Measurements from ENCODE around the gene MACROD2. TPM values are rescaled to one million over a fixed set of nuclear protein-coding genes. Genes with fewer than 3 reads are reported as not detected.

Gene MACROD2
- total RNA-seq, 2 donors from 2014 or later: 8.0 to 19.4 TPM

DNA sequence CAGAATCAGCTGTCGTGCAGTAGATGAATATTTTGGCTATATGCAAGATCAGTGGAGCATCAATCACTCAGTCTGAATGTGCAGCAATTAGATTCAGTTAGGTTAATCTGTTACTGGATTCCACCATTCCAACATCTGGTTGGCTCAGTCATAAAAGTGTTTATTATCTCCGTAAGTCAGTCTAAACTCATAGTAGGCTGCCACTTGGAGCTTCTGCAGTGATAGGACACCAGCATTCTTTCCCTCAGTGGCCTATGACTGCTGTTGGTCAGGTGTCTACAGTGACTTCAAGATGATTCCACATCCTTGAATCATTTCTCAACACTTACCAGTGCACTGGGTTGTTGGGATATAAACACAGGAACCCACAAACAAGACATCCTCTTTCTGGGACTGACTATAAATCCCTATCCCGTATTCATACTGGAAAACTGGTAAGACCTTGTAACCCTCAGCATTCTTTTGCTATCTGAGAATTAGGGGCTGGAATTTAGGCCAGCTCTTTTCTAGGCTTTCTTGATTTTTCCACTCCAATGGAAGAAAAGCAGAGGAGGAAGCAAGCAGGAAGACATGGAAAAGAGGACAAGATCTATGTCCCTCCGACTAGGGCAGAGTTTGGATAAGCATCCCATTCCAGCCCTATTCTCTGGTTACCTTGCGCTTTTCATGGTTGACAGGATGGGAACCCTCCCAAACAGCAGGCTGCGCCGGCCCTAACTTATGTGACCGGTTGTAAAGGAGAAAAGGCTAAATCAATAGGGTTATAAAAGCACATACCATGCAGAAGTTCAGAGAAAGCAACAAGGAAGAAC, 1658.3 kb downstream of the MACROD2 start:
- WGBS: 95% methylated on average over 8 of the region's 8 CpGs
- TF ChIP-seq POLR2A (IDR thresholded peaks at IDR 0.05) (no peak), POLR2AphosphoS5 (IDR thresholded peaks at IDR 0.05) (no peak)
- TF ChIP-seq, protein P1, sequence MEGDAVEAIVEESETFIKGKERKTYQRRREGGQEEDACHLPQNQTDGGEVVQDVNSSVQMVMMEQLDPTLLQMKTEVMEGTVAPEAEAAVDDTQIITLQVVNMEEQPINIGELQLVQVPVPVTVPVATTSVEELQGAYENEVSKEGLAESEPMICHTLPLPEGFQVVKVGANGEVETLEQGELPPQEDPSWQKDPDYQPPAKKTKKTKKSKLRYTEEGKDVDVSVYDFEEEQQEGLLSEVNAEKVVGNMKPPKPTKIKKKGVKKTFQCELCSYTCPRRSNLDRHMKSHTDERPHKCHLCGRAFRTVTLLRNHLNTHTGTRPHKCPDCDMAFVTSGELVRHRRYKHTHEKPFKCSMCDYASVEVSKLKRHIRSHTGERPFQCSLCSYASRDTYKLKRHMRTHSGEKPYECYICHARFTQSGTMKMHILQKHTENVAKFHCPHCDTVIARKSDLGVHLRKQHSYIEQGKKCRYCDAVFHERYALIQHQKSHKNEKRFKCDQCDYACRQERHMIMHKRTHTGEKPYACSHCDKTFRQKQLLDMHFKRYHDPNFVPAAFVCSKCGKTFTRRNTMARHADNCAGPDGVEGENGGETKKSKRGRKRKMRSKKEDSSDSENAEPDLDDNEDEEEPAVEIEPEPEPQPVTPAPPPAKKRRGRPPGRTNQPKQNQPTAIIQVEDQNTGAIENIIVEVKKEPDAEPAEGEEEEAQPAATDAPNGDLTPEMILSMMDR (IDR thresholded peaks at IDR 0.05): no peak
- Histone ChIP-seq H3K4me1 (replicated peaks) (no peaks in the 10 kb centered on the region), H3K4me3 (no peak overlapping the region), H3K36me3 (no peaks in the 10 kb centered on the region), H3K27me3 (replicated peaks; ENCODE audit: insufficient read depth) (no peaks in the 10 kb centered on the region), H3K9me3 (no peaks in the 10 kb centered on the region), H3K27ac (no peak overlapping the region)
- intact Hi-C loops (cut with DNase I): loop anchor here (10.0 kb wide), 1 partner anchor 1319 kb away; the partner anchor contains the start of gene FLRT3
- no peak for DNase-seq (ENCODE audit: low spot score)

GRCh38 chr20:15654208-15654649, 1658.9 kb downstream of the MACROD2 start:
- no peak overlapping the region for H3K27ac ChIP-seq
- DNase-seq (ENCODE audit: low spot score): peak; percentile 14
- H3K4me1 ChIP-seq (replicated peaks): no peaks in the 10 kb centered on the region
- H3K4me3 ChIP-seq: no peak overlapping the region
- H3K9me3 ChIP-seq: no peaks in the 10 kb centered on the region
- intact Hi-C loops (cut with DNase I): loop anchor here (10.0 kb wide), 1 partner anchor 1319 kb away; the partner anchor contains the start of gene FLRT3
- no peaks in the 10 kb centered on the region for H3K27me3 ChIP-seq (replicated peaks; ENCODE audit: insufficient read depth)
- H3K36me3 ChIP-seq: no peaks in the 10 kb centered on the region
- TF ChIP-seq, protein P1 (IDR thresholded peaks at IDR 0.05): peak in 3 of 4 experiments; percentile 28 to 57 (median 42)
- no peak for TF ChIP-seq POLR2AphosphoS5 (IDR thresholded peaks at IDR 0.05)
- TF ChIP-seq POLR2A (IDR thresholded peaks at IDR 0.05): no peak
- 68% methylated on average over 2 of the region's 2 CpGs for WGBS

- DNase-seq (ENCODE audit: low spot score): no peak
- intact Hi-C loops (cut with DNase I): loop anchor here (10.0 kb wide), 1 partner anchor 1321 kb away; the partner anchor contains the start of gene FLRT3
- no peaks in the 10 kb centered on the region for H3K27me3 ChIP-seq (replicated peaks; ENCODE audit: insufficient read depth)
- no peak for TF ChIP-seq POLR2AphosphoS5 (IDR thresholded peaks at IDR 0.05)
- no peak for TF ChIP-seq POLR2A (IDR thresholded peaks at IDR 0.05)
- TF ChIP-seq, protein P1 (IDR thresholded peaks at IDR 0.05): no peak
- H3K27ac ChIP-seq: no peak overlapping the region
- no peaks in the 10 kb centered on the region for H3K9me3 ChIP-seq
- 88% methylated on average over 7 of the region's 7 CpGs for WGBS
- no peak overlapping the region for H3K4me3 ChIP-seq
- no peaks in the 10 kb centered on the region for H3K36me3 ChIP-seq
- H3K4me1 ChIP-seq (replicated peaks): no peaks in the 10 kb centered on the region
Measured at GRCh38 chr20:15655295-15655874, 1660.1 kb downstream of the MACROD2 start.

GRCh38 chr20:15656124-15656523, 1660.8 kb downstream of the MACROD2 start:
- no peaks in the 10 kb centered on the region for H3K9me3 ChIP-seq
- H3K4me1 ChIP-seq (replicated peaks): no peaks in the 10 kb centered on the region
- no peak overlapping the region for H3K4me3 ChIP-seq
- no peaks in the 10 kb centered on the region for H3K36me3 ChIP-seq
- intact Hi-C loops (cut with DNase I): loop anchor here (10.0 kb wide), 1 partner anchor 1321 kb away; the partner anchor contains the start of gene FLRT3
- no peak overlapping the region for H3K27ac ChIP-seq
- TF ChIP-seq, protein P1 (IDR thresholded peaks at IDR 0.05): no peak
- no peak for TF ChIP-seq POLR2A (IDR thresholded peaks at IDR 0.05)
- TF ChIP-seq POLR2AphosphoS5 (IDR thresholded peaks at IDR 0.05): no peak
- no peaks in the 10 kb centered on the region for H3K27me3 ChIP-seq (replicated peaks; ENCODE audit: insufficient read depth)
- no peak for DNase-seq (ENCODE audit: low spot score)
- WGBS: 26% methylated on average over 2 of the region's 2 CpGs
